GM12864 (cell line): ENCODE data around the gene PPP6R1.

Experiments used
- DNase-seq: peaks from one replicate; pipeline ENCODE4 v3.0.0-alpha.2; 2011; ENCODE audit warnings: low read depth
- H3K4me3 ChIP-seq: 2 replicates; pipeline ENCODE4 v1.5.1; 2011; ENCODE audit warnings: mild to moderate bottlenecking, low read depth, low read length, control low read depth
- CTCF ChIP-seq: IDR thresholded peaks from 2 replicates; pipeline ENCODE4 v1.5.1; 2011; ENCODE audit warnings: low read depth, mild to moderate bottlenecking, moderate library complexity, low read length, control low read depth, inconsistent platforms; ENCODE audit errors: missing control alignments

The PPP6R1 gene

GRCh38 chr19:55257461-55258420 lies 1.1 kb downstream of the PPP6R1 start:
- no peak for DNase-seq
- no peak for TF ChIP-seq CTCF
- peak overlapping the region; percentile 93 for H3K4me3 ChIP-seq

GRCh38 chr19:55256562-55257460 lies 2.0 kb downstream of the PPP6R1 start:
- peak overlapping the region; percentile 93 for H3K4me3 ChIP-seq
- no peak for DNase-seq
- no peak for TF ChIP-seq CTCF

GRCh38 chr19:55255618-55256423 lies 3.0 kb downstream of the PPP6R1 start:
- H3K4me3 ChIP-seq: peak overlapping the region; percentile 93
- no peak for DNase-seq

GRCh38 chr19:55254625-55254977 lies 4.2 kb downstream of the PPP6R1 start:
- peak; percentile 0 for TF ChIP-seq CTCF
- no peak for DNase-seq
- H3K4me3 ChIP-seq: peak overlapping the region; percentile 93

More at GRCh38 chr19:55255618-55256423, 3.0 kb downstream of the PPP6R1 start:
- no peak for TF ChIP-seq CTCF

- peak; percentile 14 for TF ChIP-seq CTCF
- DNase-seq: peak; percentile 83
- H3K4me3 ChIP-seq: peak overlapping the region; percentile 93
Observed at GRCh38 chr19:55253842-55254624, 4.8 kb downstream of the PPP6R1 start.
